H9 (cell line): Measurements from ENCODE around the gene SLC24A3. TPM values are rescaled to one million over a fixed set of nuclear protein-coding genes. Genes with fewer than 3 reads are reported as not detected.

Experiments
- DNase-seq: peaks from one replicate; pipeline ENCODE4 v3.0.0-alpha.2; 2017
- H2AFZ ChIP-seq: one replicate; pipeline ENCODE4 v1.6.1; 2013; ENCODE audit warnings: mild to moderate bottlenecking, low read length, control low read depth, moderate library complexity
- H2AK5ac ChIP-seq: 2 replicates; pipeline ENCODE4 v1.6.1; 2013; ENCODE audit warnings: low read length, control low read depth, mixed read lengths; ENCODE audit not compliant: insufficient read length
- H2BK120ac ChIP-seq: one replicate; pipeline ENCODE4 v1.6.1; 2013; ENCODE audit warnings: low read depth, mild to moderate bottlenecking, low read length, control low read depth, inconsistent platforms; ENCODE audit not compliant: poor library complexity, severe bottlenecking
- H2BK12ac ChIP-seq: 2 replicates; pipeline ENCODE4 v1.6.1; 2013; ENCODE audit warnings: low read length, control low read depth, mixed read lengths, low read depth; ENCODE audit not compliant: insufficient read length
- H2BK15ac ChIP-seq: 2 replicates; pipeline ENCODE4 v1.6.1; 2013; ENCODE audit warnings: low read depth, low read length, control low read depth
- H2BK20ac ChIP-seq: one replicate; pipeline ENCODE4 v1.6.1; 2013; ENCODE audit warnings: low read depth, mild to moderate bottlenecking, low read length, control low read depth, inconsistent platforms; ENCODE audit not compliant: poor library complexity, severe bottlenecking
- H2BK5ac ChIP-seq: 2 replicates; pipeline ENCODE4 v1.6.1; 2013; ENCODE audit warnings: low read length, control low read depth, mixed read lengths; ENCODE audit not compliant: insufficient read length
- H3K14ac ChIP-seq: 2 replicates; pipeline ENCODE4 v1.6.1; 2013; ENCODE audit warnings: low read length, control low read depth; ENCODE audit not compliant: insufficient read depth
- H3K18ac ChIP-seq: 2 replicates; pipeline ENCODE4 v1.6.1; 2013; ENCODE audit warnings: low read depth, mild to moderate bottlenecking, mixed read lengths, low read length, control low read depth; ENCODE audit not compliant: insufficient read length
- H3K23ac ChIP-seq: 2 replicates; pipeline ENCODE4 v1.6.1; 2013; ENCODE audit warnings: low read length, control low read depth, mixed read lengths, low read depth; ENCODE audit not compliant: insufficient read length
- H3K23me2 ChIP-seq: 2 replicates; pipeline ENCODE4 v1.6.1; 2013; ENCODE audit warnings: low read depth, mild to moderate bottlenecking, mixed read lengths, low read length, control low read depth; ENCODE audit not compliant: insufficient read length, poor library complexity, severe bottlenecking
- H3K27ac ChIP-seq: 2 replicates; pipeline ENCODE4 v1.5.1; 2013; ENCODE audit warnings: low read length, control low read depth, mixed read lengths, low read depth; ENCODE audit not compliant: insufficient read length
- H3K27me3 ChIP-seq: 2 replicates; pipeline ENCODE4 v1.6.1; 2013; ENCODE audit warnings: low read length, control low read depth, inconsistent platforms; ENCODE audit not compliant: insufficient read depth
- H3K4ac ChIP-seq: 2 replicates; pipeline ENCODE4 v1.6.1; 2013; ENCODE audit warnings: low read depth, mild to moderate bottlenecking, control low read depth, inconsistent platforms, low read length, moderate library complexity
- H3K4me1 ChIP-seq: 2 replicates; pipeline ENCODE4 v1.6.1; 2013; ENCODE audit warnings: low read length, control low read depth, inconsistent platforms; ENCODE audit not compliant: insufficient read depth
- H3K4me2 ChIP-seq: 2 replicates; pipeline ENCODE4 v1.6.1; 2013; ENCODE audit warnings: low read length, control low read depth, mixed read lengths; ENCODE audit not compliant: insufficient read length, insufficient read depth
- H3K56ac ChIP-seq: 2 replicates; pipeline ENCODE4 v1.6.1; 2013; ENCODE audit warnings: low read depth, mild to moderate bottlenecking, mixed read lengths, low read length, control low read depth; ENCODE audit not compliant: insufficient read length
- H3K79me1 ChIP-seq: 2 replicates; pipeline ENCODE4 v1.6.1; 2013; ENCODE audit warnings: low read depth, mild to moderate bottlenecking, moderate library complexity, low read length, control low read depth, inconsistent platforms; ENCODE audit not compliant: insufficient read depth, poor library complexity, severe bottlenecking
- H3K79me2 ChIP-seq: 2 replicates; pipeline ENCODE4 v1.6.1; 2013; ENCODE audit warnings: low read length, control low read depth, inconsistent platforms; ENCODE audit not compliant: insufficient read depth
- H3K9ac ChIP-seq: 2 replicates; pipeline ENCODE4 v1.6.1; 2013; ENCODE audit warnings: low read length, control low read depth, mixed read lengths; ENCODE audit not compliant: insufficient read length; ENCODE audit errors: extremely low read depth
- H3K9me3 ChIP-seq: one replicate; pipeline ENCODE4 v1.6.1; 2013; ENCODE audit warnings: low read depth, low read length, inconsistent platforms; ENCODE audit not compliant: control insufficient read depth
- H3T11ph ChIP-seq: one replicate; pipeline ENCODE4 v1.6.1; 2013; ENCODE audit warnings: mild to moderate bottlenecking, low read length, control low read depth, inconsistent platforms
- H4K20me1 ChIP-seq: one replicate; pipeline ENCODE4 v1.6.1; 2013; ENCODE audit not compliant: control insufficient read depth, insufficient read length, insufficient read depth
- H4K5ac ChIP-seq: 2 replicates; pipeline ENCODE4 v1.6.1; 2013; ENCODE audit warnings: low read depth, mild to moderate bottlenecking, mixed read lengths, low read length, control low read depth; ENCODE audit not compliant: insufficient read length
- H4K8ac ChIP-seq: replicated peaks from 2 replicates; pipeline ENCODE4 v1.6.1; 2013; ENCODE audit warnings: low read length, control low read depth, mixed read lengths, low read depth; ENCODE audit not compliant: insufficient read length
- H4K91ac ChIP-seq: 2 replicates; pipeline ENCODE4 v1.6.1; 2013; ENCODE audit warnings: low read depth, mild to moderate bottlenecking, moderate library complexity, mixed read lengths, low read length, control low read depth; ENCODE audit not compliant: insufficient read length
- H3K27ac Mint-ChIP-seq, 3 experiments: 2 replicates in 2 of 3; 3 replicates in 1 of 3; pipeline ENCODE4 v1.8.0; 2020 to 2021; ENCODE audit warnings: mixed read lengths in 3 of 3, mild to moderate bottlenecking in 1 of 3, moderate library complexity in 1 of 3
- H3K27me3 Mint-ChIP-seq: 2 replicates; pipeline ENCODE4 v1.8.0; 2021; ENCODE audit warnings: low read depth, mild to moderate bottlenecking, moderate library complexity, mixed read lengths
- H3K36me3 Mint-ChIP-seq, 3 experiments: 2 replicates in 2 of 3; 3 replicates in 1 of 3; pipeline ENCODE4 v1.8.0; 2020 to 2021; ENCODE audit warnings: low read depth in 3 of 3, mixed read lengths in 3 of 3; ENCODE audit not compliant: insufficient read depth in 1 of 3
- H3K4me1 Mint-ChIP-seq, 2 experiments: 2 replicates each; pipeline ENCODE4 v1.8.0; 2020; ENCODE audit warnings: mixed read lengths in 2 of 2
- H3K4me3 Mint-ChIP-seq, 2 experiments: 2 replicates in 1 of 2; 3 replicates in 1 of 2; pipeline ENCODE4 v1.8.0; 2020 to 2021; ENCODE audit warnings: mild to moderate bottlenecking in 2 of 2, mixed read lengths in 2 of 2, moderate library complexity in 1 of 2
- H3K9me3 Mint-ChIP-seq, 2 experiments: 2 replicates in 1 of 2; 3 replicates in 1 of 2; pipeline ENCODE4 v1.8.0; 2020; ENCODE audit warnings: mild to moderate bottlenecking in 2 of 2, mixed read lengths in 2 of 2, moderate library complexity in 1 of 2
- CTCF ChIP-seq: fragments of 200-600 bp; sonication (generic); conservative IDR thresholded peaks from 3 replicates; pipeline ENCODE4 v1.8.0; 2021; ENCODE audit warnings: antibody characterized with exemption, mild to moderate bottlenecking
- WGBS: extraction: QIAGEN DNeasy Blood & Tissue Kit; methylation state at CpG from one replicate; pipeline ENCODE4 v1.1.7; 2013; ENCODE audit warnings: missing lambda C conversion rate, low lambda C conversion rate, mixed read lengths; ENCODE audit not compliant: insufficient read length; ENCODE audit errors: extremely low coverage; 5-methylcytosine and 5-hydroxymethylcytosine counted together
- total RNA-seq: library from RNA; stranded (reverse); gene quantifications from 2 replicates; pipeline ENCODE4 v1.2.1, GENCODE V29; 2021

The SLC24A3 gene
- total RNA-seq, 1 experiment from 2014 or later = 0.83 TPM

GRCh38 chr20:19348582-19348981 is 136.1 kb downstream of the SLC24A3 start:
- H3K36me3 Mint-ChIP-seq = no peaks in the 10 kb centered on the region

More at GRCh38 chr20:19348582-19348981, 136.1 kb downstream of the SLC24A3 start:
- Mint-ChIP-seq H3K4me3 (no peak overlapping the region), H3K9me3 (no peaks in the 10 kb centered on the region), H3K4me1 (no peaks in the 10 kb centered on the region), H3K27ac (no peak overlapping the region), H3K27me3 (no peaks in the 10 kb centered on the region; the same call in 1 of the 2 replicates)
- no peak overlapping the region for H2BK5ac ChIP-seq
- no peak for TF ChIP-seq CTCF
- H3T11ph ChIP-seq = no peak overlapping the region
- H3K9ac ChIP-seq = no peak overlapping the region
- no peak overlapping the region for H2BK15ac ChIP-seq
- H2AFZ ChIP-seq = no peak overlapping the region
- H2BK120ac ChIP-seq = no peak overlapping the region
- no peaks in the 10 kb centered on the region for H4K20me1 ChIP-seq
- H2AK5ac ChIP-seq = no peak overlapping the region
- no peak overlapping the region for H3K27ac ChIP-seq
- H4K5ac ChIP-seq = no peak overlapping the region
- H3K79me1 ChIP-seq = no peaks in the 10 kb centered on the region
- whole genome bisulfite sequencing = no CpG with 5 or more reads among the region's 3 CpGs
- H4K91ac ChIP-seq = no peak overlapping the region
- no peak overlapping the region for H3K14ac ChIP-seq
- no peak overlapping the region for H2BK12ac ChIP-seq
- H3K4me2 ChIP-seq = no peak overlapping the region
- H3K9me3 ChIP-seq = no peaks in the 10 kb centered on the region
- H3K79me2 ChIP-seq = no peaks in the 10 kb centered on the region
- no peaks in the 10 kb centered on the region for H3K23me2 ChIP-seq
- H3K18ac ChIP-seq = no peak overlapping the region
- no peaks in the 10 kb centered on the region for H3K4me1 ChIP-seq
- H2BK20ac ChIP-seq = no peak overlapping the region
- H3K56ac ChIP-seq = no peak overlapping the region
- H4K8ac ChIP-seq = no peak overlapping the region
- no peak overlapping the region for H3K23ac ChIP-seq
- no peak overlapping the region for H3K4ac ChIP-seq
- no peak for DNase-seq
- H3K27me3 ChIP-seq = no peaks in the 10 kb centered on the region
